SK-N-SH (cell line): ENCODE measurements around the gene IL17RE. TPM values are rescaled to one million over a fixed set of nuclear protein-coding genes. Genes with fewer than 3 reads are reported as not detected.

Experiments
- CTCF ChIA-PET: fragments of 300-600, 350-600 bp; formaldehyde crosslinking; extraction: SDS; loops from one replicate; lab custom pipeline; 2021; lab: Yijun Ruan, JAX
- POLR2A ChIA-PET: fragments of 350-600 bp; sonication (Branson Sonifier 250); formaldehyde crosslinking; extraction: SDS; loops from one replicate; lab custom pipeline; 2020; ENCODE audit warnings: antibody characterized with exemption, inconsistent platforms; lab: Yijun Ruan, JAX
- DNase-seq: peaks from one replicate; pipeline ENCODE4 v3.0.0; 2012
- H2AFZ ChIP-seq: fragments of 200-600 bp; sonication (generic); 2 replicates; pipeline ENCODE4 v1.8.1; 2016; ENCODE audit warnings: antibody characterized with exemption, mild to moderate bottlenecking, low read depth
- H3F3A ChIP-seq: fragments of 200-600 bp; sonication (generic); replicated peaks from 2 replicates; pipeline ENCODE3; 2016; ENCODE audit warnings: antibody characterized with exemption, mild to moderate bottlenecking; ENCODE audit not compliant: insufficient read depth
- H3K27ac ChIP-seq, 2 experiments: fragments of 200-500 bp in 1 of 2; fragments of 200-600 bp in 1 of 2; sonication (Bioruptor generic) in 1 of 2; sonication (generic), shearing (Covaris generic) in 1 of 2; 2 replicates each; pipeline versions ENCODE4 v1.5.1 to v1.6.1; 2014 to 2016; ENCODE audit warnings: low read depth in 2 of 2, inconsistent platforms in 1 of 2, low read length in 1 of 2, mild to moderate bottlenecking in 1 of 2, mixed read lengths in 1 of 2
- H3K27me3 ChIP-seq: fragments of 200-600 bp; sonication (generic), shearing (Covaris generic); 2 replicates; pipeline ENCODE4 v1.6.1; 2016; ENCODE audit warnings: mixed run types; ENCODE audit not compliant: insufficient read depth
- H3K36me3 ChIP-seq, 2 experiments: fragments of 200-500 bp in 1 of 2; fragments of 200-600 bp in 1 of 2; sonication (Bioruptor generic) in 1 of 2; sonication (generic) in 1 of 2; replicated peaks in 1 of 2; 2 replicates each; pipeline versions ENCODE3 to v1.5.1; 2014 to 2016; ENCODE audit warnings: low read length in 1 of 2, mild to moderate bottlenecking in 1 of 2; ENCODE audit not compliant: insufficient read depth in 2 of 2, control insufficient read depth in 1 of 2
- H3K4me1 ChIP-seq, 2 experiments: fragments of 200-500 bp in 1 of 2; fragments of 200-600 bp in 1 of 2; sonication (Bioruptor generic) in 1 of 2; sonication (generic), shearing (Covaris generic) in 1 of 2; 2 replicates each; pipeline versions ENCODE4 v1.5.1 to v1.6.1; 2014 to 2016; ENCODE audit warnings: low read depth in 1 of 2, low read length in 1 of 2, mixed run types in 1 of 2; ENCODE audit not compliant: insufficient read depth in 2 of 2, control insufficient read depth in 1 of 2
- H3K4me2 ChIP-seq: fragments of 200-600 bp; sonication (generic), shearing (Covaris generic); 2 replicates; pipeline ENCODE4 v1.6.1; 2017; ENCODE audit warnings: mixed run types
- H3K4me3 ChIP-seq, 2 experiments: fragments of 200-500 bp in 1 of 2; fragments of 200-600 bp in 1 of 2; sonication (Bioruptor generic) in 1 of 2; sonication (generic), shearing (Covaris generic) in 1 of 2; 2 replicates each; pipeline versions ENCODE4 v1.5.1 to v1.8.1; 2014 to 2016; ENCODE audit warnings: low read depth in 2 of 2, inconsistent platforms in 1 of 2, low read length in 1 of 2, mild to moderate bottlenecking in 1 of 2, mixed read lengths in 1 of 2, moderate library complexity in 1 of 2
- H3K79me2 ChIP-seq: fragments of 200-600 bp; sonication (generic); 2 replicates; pipeline ENCODE4 v1.8.1; 2017; ENCODE audit warnings: mild to moderate bottlenecking; ENCODE audit not compliant: insufficient read depth
- H3K9ac ChIP-seq: fragments of 200-600 bp; sonication (generic); 2 replicates; pipeline ENCODE4 v1.6.1; 2017; ENCODE audit warnings: mixed run types
- H3K9me2 ChIP-seq: fragments of 200-600 bp; sonication (generic); 2 replicates; pipeline ENCODE4 v1.6.1; 2017; ENCODE audit warnings: mixed run types
- H3K9me3 ChIP-seq: fragments of 200-600 bp; sonication (generic); 2 replicates; pipeline ENCODE4 v1.6.1; 2017; ENCODE audit warnings: mixed run types, mild to moderate bottlenecking, moderate library complexity
- H4K20me1 ChIP-seq: fragments of 200-600 bp; sonication (generic); 2 replicates; pipeline ENCODE4 v1.6.1; 2017; ENCODE audit warnings: mild to moderate bottlenecking, mixed run types; ENCODE audit not compliant: insufficient read depth
- CHD2 ChIP-seq: fragments of 150-350 bp; IDR thresholded peaks from 2 replicates; pipeline ENCODE4 v1.6.1; 2018; ENCODE audit warnings: low read length; ENCODE audit not compliant: partially characterized antibody
- FOXM1 ChIP-seq: IDR thresholded peaks from 2 replicates; pipeline ENCODE4 v1.4.0; 2012; ENCODE audit warnings: low read depth, mild to moderate bottlenecking
- GABPA ChIP-seq: IDR thresholded peaks from 2 replicates; pipeline ENCODE4 v1.4.0; 2012; ENCODE audit warnings: low read depth, mild to moderate bottlenecking
- IRF3 ChIP-seq: fragments of 150-350 bp; IDR thresholded peaks from 2 replicates; pipeline ENCODE4 v1.6.1; 2016; ENCODE audit warnings: mild to moderate bottlenecking, low read depth, low read length
- MXI1 ChIP-seq: IDR thresholded peaks from 2 replicates; pipeline ENCODE4 v1.6.1; 2012; ENCODE audit warnings: mild to moderate bottlenecking, low read depth, low read length, improper control_type of control experiment
- REST ChIP-seq: IDR thresholded peaks from 2 replicates; pipeline ENCODE4 v1.6.1; 2012; ENCODE audit warnings: mild to moderate bottlenecking, low read depth, low read length, moderate library complexity
- RFX5 ChIP-seq: IDR thresholded peaks from 2 replicates; pipeline ENCODE4 v1.6.1; 2012; ENCODE audit warnings: mild to moderate bottlenecking, improper control_type of control experiment, low read length
- RXRA ChIP-seq: IDR thresholded peaks from 2 replicates; pipeline ENCODE4 v1.4.0; 2012; ENCODE audit warnings: low read depth, mild to moderate bottlenecking, borderline replicate concordance
- SIN3A ChIP-seq: IDR thresholded peaks from 2 replicates; pipeline ENCODE4 v1.6.1; 2012; ENCODE audit warnings: low read depth, mild to moderate bottlenecking, low read length, moderate library complexity, borderline replicate concordance
- TEAD4 ChIP-seq: IDR thresholded peaks from 2 replicates; pipeline ENCODE4 v1.4.0; 2012; ENCODE audit warnings: mild to moderate bottlenecking, borderline replicate concordance; ENCODE audit not compliant: insufficient read depth
- USF2 ChIP-seq: fragments of 150-350 bp; IDR thresholded peaks from 2 replicates; pipeline ENCODE4 v1.6.1; 2017; ENCODE audit warnings: antibody characterized with exemption, low read length, low read depth, borderline replicate concordance
- YY1 ChIP-seq: IDR thresholded peaks from 2 replicates; pipeline ENCODE4 v1.4.0; 2012; ENCODE audit warnings: low read depth, mild to moderate bottlenecking
- WGBS: methylation state at CpG from one replicate; pipeline ENCODE4 v1.1.6; 2017; ENCODE audit warnings: low lambda C conversion rate; 5-methylcytosine and 5-hydroxymethylcytosine counted together
- polyA plus RNA-seq, 3 experiments: library from polyadenylated mRNA; depleted of rRNA; stranded (reverse); fragments of >200 nt; gene quantifications; 2 replicates each; pipeline ENCODE4 v1.2.3, GENCODE V29; 2012

Gene IL17RE
- polyA plus RNA-seq, 1 of the 3 experiments (the other 2 are of a cell fraction): 0.95 TPM

- H3K27me3 ChIP-seq: no peaks in the 10 kb centered on the region
- H3K27ac ChIP-seq: no peak overlapping the region
- H3K79me2 ChIP-seq: no peaks in the 10 kb centered on the region
- TF ChIP-seq USF2 (no peak), YY1 (no peak), TEAD4 (no peak), FOXM1 (no peak), SIN3A (no peak), REST (no peak), RFX5 (no peak), GABPA (no peak), IRF3 (no peak), CHD2 (no peak), RXRA (no peak), MXI1 (no peak)
- no peaks in the 10 kb centered on the region for H3K36me3 ChIP-seq
- H3K9me2 ChIP-seq: no peaks in the 10 kb centered on the region
- H3F3A ChIP-seq: no peaks in the 10 kb centered on the region
- no peak overlapping the region for H2AFZ ChIP-seq
- no peaks in the 10 kb centered on the region for H3K9me3 ChIP-seq
- H3K4me1 ChIP-seq: peaks cover 5 to 7% of the 10 kb centered on the region in 2 experiments; a peak in 2 of 4 replicates
- ChIA-PET CTCF (no interaction called here), POLR2A (no interaction called here)
- H3K9ac ChIP-seq: no peak overlapping the region
- WGBS: 94% methylated on average over 14 of the region's 22 CpGs
- H4K20me1 ChIP-seq: no peaks in the 10 kb centered on the region
- H3K4me3 ChIP-seq: no peak overlapping the region
- H3K4me2 ChIP-seq: no peak overlapping the region
- no peak for DNase-seq
Observed at GRCh38 chr3:9863058-9863772, 39.4 kb upstream of the IL17RE start.
